RKO (cell line): ENCODE measurements around the gene BARHL2.

ENCODE experiments used
- DNase-seq: peaks from one replicate; pipeline ENCODE4 v3.0.0-alpha.2; 2016; ENCODE audit warnings: low spot score

BARHL2 gene

DNA sequence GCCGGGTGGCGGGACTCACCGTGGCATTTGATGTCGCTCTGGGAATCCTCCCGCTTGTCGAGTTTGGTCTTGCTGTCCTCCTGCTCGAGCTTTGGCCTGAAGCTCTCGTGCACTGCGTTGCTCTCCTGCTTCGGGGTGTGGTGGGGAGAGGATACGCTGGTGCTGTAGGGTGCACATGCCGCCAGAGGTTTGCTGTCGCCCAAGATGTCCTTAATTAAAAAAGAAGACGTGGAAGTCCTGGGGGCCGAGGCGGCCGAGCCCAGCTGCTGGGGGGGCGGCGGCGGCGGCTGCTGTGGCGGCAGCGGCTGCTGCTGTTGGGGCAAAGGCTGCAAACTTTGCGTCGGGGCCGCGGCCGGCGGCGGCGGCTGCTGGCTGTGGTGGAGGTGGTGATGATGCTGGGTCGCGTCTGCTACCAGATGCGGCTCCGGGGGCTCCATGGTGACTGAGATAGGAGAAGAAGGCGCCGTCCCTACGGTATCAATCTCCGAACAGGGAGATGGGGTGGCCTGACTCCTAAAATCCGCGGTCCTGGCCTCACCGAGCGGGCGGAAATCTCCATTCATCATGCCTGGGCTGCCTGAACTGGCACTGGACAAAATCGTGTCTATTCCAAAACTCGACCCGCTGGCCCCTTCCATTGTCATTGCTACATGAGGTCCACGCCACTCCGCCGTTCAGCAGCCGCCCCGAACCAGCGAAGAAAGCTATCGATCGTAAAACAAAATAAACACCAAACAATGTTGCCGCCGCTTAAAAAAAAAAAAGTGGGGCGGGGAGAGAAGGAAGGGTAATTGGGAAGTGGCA is at the start of gene BARHL2:
Gene BARHL2 (minus strand): TSS at position 751 of the 804 bp plus-strand sequence. CDS start 107 bp downstream, at position 644.
- no peak for DNase-seq

- DNase-seq, result no peak
Measured at GRCh38 chr1:90763930-90764329, 46.8 kb upstream of the BARHL2 start.

DNA sequence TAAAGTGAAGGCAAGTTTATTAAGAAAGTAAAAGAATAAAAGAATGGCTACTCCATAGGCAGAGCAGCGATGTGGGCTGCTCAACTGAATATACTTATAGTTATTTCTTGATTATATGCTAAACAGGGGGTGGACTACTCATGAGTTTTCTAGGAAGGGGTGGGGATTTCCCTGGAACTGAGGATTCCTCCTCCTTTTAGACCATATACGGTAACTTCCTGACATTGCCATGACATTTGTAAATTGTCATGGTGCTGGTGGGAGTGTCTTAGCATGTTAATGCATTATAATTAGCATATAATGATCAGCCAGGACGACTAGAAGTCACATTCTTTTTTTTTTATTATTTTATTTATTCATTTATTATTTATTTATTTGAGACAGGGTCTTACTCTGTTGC is 46.4 kb upstream of the BARHL2 start:
- no peak for DNase-seq

DNA sequence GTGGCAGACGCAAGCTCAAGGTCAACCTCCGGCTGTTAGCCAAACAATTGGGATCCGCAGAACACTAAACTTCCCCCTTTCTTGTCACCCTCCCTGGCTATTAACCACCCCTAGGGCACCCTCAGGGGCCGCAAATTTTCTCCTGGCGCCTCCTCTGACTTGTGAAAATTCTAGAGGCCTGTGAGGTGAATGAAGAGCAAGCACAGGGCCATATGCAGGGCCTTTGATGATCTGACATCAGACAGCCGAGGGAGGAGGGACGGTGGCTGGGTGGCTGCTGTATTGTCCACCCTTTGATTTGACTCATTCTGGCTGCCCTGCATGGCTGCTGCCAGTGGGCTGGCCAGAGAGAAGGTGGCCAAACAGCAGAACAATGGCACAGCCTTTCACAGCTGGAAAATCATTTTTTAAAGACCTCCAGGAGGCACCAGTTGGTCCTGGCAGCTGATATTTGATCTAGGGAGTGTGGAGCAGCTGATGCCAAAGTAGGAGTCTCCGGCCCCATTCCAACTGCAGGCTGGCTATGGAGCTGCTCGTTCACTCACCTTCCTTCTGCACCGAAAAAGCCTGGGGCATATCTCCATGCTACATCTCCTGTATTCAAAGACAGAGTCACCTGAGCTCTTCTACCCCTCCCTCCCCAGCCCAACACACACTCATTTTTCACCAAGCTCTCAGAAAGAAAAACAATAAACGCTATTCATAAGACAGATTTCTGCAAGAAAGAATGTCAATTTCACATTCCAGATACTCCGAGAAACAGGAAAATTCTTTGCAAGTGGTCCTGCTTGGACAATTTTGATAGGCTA is 44.9 kb upstream of the BARHL2 start:
- no peak for DNase-seq

DNA sequence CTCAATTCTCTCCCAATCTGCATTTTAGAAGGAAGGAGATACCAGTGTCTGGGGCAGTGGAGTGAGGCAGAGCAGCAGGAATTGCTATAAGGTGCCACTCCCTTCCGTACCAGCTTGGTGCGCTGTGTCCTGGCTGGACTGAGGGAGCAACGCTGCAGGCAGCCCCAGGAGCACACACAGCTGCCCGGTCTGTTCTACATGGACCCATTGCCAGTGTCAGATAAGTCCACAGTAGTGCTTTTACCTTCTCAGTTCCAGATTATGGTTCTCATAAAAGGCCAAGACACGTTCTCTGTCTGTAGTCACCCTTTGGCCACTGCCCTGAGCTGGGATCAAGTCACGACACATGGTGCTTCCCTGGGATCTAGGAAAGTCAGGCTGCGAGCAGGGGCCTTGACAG is 44.1 kb upstream of the BARHL2 start:
- no peak for DNase-seq

GRCh38 chr1:90753556-90753955 is 36.5 kb upstream of the BARHL2 start:
- DNase-seq, result no peak

GRCh38 chr1:90748668-90749067 is 31.6 kb upstream of the BARHL2 start:
- DNase-seq, result no peak

DNA sequence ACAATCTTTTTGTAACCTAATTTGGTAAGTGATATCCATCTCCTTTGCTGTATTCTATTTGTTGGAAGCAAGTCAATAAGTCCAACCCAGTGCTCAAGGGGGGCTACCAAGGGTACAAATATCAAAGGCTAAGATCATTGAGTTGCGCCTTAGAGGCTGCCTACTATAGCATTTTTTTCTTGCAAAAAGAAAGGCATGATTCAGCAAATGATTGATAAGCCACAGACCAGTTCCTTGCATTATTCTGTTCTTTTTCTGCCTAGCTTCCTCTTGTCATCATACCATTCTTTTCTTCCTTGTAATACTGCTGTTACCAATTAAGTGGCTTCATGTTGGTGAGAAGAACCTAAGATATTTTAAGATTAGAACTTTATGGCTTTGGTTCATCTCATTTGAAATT is 29.8 kb upstream of the BARHL2 start:
- no peak for DNase-seq

DNA sequence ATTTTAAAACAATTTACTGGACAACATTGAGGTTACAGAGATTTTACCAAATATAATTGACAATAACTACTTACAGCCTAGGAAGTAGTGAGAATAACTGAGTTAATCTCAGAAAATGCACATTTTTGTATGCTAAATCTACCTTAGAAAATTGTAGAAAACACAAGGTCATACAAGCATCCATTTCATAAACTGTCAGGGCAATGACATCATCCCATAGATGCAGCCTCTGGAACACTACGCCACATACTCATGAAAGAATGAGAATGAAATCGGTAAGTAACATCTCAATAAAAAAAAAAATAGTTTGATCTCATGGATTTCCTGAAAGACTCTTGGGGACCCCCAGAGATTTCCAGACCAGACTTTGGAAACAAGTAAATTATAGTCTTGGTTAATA is 28.9 kb upstream of the BARHL2 start:
- DNase-seq, result no peak

- DNase-seq, result no peak
Measured at GRCh38 chr1:90732136-90732535, 15.0 kb upstream of the BARHL2 start.

- DNase-seq, result no peak
Measured at GRCh38 chr1:90731382-90732050, 14.4 kb upstream of the BARHL2 start.

DNA sequence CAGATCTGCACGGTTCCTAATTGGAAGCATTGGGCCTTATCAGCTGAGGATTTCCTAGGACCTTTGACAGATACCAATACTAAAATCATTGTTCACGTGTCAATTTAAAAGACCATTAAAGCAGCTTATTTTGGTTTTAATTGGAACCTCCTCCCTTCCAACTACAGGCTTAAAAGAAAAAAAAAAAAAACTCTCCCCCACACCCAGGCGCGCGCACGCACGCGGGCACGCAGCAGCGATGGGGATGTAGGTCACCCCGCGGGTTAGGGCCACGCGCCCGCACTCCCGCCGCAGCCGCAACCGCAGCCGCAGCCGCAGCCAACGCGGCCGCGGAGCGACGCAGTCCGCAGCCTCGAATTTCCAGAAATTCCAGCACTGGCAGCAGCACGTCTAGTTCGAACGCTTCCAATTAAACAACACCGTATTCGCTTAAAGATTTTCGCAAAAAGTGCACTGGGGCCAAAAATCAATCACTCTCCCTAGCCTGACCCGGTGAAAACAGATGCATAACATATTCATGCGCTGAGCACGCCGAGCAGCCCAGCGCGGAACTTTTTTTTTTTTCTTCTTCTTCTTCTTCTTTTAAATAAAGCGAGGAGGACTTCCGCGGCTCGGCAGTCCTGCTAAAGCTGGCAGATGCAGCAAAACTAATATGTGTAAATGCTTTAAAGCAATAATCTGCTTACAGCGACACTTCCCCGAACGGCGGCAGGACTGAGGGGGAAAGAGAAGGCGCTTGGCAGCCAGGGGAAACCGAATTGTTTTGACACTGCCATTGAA is 13.3 kb upstream of the BARHL2 start:
- DNase-seq, result no peak

DNA sequence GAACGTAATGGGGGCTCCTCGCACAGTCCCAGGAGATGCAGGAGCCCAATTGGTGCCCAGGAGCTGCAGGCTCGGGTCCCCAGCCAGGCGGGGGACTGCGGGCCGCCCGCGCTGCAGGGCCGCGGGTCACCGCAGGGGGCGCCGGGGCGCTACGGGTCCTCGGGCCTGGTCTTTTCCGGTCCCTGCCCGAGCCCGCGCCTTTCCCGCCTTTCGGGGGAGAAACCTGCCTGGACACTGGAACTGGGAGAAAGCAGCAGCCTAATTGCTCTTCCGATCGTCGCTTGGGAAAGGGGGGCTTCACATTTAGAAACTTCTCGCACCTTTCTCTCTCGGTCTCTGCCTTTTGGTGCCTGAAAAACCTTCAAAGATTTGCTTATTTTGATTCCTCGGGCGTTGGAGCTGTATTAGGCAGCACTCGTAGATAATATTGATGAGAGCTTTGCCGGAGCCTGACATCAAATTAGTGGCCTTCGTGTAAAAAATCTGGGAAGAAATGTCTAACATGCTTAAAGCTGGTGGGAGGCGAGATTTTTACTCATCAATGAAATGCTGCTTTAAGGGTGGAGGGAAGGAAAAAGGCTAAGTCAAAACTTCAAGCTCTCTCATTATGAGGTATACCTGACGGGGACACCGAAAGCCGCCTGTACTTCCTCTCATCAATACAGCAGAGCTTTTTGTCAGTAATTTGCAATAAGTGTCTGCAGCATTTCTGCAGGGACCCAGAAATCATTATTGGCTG is 12.6 kb upstream of the BARHL2 start:
- DNase-seq, result no peak

- DNase-seq, result no peak
Measured at GRCh38 chr1:90728502-90729287, 11.6 kb upstream of the BARHL2 start.

- no peak for DNase-seq
Measured at GRCh38 chr1:90727917-90728501, 10.9 kb upstream of the BARHL2 start.

DNA sequence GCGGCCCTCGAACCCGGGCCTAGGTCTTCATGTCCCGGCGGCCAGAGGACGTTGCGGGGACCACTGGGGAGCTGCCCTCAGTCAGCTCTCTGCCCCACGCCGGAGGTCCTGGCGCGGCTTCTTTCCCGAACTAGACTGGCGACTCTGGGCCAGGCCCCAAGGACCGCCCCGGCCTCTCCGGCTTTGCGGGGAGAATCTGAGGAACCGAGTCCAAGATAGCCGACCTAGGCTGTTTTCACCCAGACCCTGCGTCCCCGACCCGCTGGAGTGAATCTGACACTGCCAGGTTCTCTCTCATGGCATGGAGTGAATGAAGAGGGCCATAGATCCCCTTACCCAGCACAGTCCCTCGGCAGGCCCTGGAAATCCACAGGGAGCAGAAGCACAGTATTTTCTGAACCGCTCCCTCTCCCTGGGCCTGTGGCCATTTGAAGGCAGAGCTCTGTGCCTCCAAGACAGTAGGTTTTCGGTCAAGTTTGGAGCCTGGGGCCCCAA is 9.9 kb upstream of the BARHL2 start:
- DNase-seq, result no peak

- no peak for DNase-seq
Measured at GRCh38 chr1:90726425-90726985, 9.4 kb upstream of the BARHL2 start.

DNA sequence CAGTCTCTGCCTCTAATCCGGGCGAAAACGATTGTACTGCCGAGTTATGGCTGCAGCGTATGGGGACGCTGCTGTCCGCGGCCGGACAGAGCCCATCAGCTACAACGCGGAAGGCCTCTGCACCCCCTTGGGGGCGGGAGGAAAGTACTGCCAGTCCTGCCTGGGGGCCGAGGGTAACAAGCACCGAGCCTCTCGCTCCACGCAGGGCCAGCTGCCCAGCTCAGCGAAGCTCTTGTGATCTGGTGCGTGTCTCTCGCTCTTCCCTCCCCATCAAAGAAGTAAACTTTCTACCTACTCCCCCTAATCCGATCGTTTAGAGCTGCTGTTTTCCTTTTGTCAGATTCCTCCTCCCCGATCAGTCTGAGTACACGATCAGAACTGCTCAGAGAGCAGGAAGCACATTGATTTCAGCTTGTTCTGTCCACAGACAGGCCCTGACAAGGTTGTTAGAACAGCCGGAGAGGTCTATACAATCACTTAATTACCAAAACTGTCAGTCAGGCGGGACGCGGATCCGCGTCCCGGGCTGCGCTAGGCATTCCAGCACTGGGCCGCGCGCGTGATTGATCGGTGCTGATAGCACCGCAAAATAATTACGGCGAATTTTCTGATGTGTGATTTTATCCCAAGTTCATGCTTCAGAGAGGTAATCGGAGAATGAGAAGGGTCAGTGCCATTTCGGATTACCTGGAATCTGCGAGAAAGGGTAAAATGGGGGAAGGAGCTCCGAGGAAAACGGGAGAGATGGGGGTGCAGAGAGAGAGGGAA is 8.7 kb upstream of the BARHL2 start:
- no peak for DNase-seq
